HepG2 (cell line): ENCODE data around the gene RABEPK. TPM values are rescaled to one million over a fixed set of nuclear protein-coding genes. Genes with fewer than 3 reads are reported as not detected.

Source experiments
- ATAC-seq: fragments of 200-7000 bp; cut with Tn5 transposase; 3 replicates; pipeline ENCODE4 v1.9.1; 2020; ENCODE audit warnings: mild to moderate bottlenecking, moderate library complexity
- BruUV-seq: library from RNA; stranded (reverse); fragments of 400-500 nt; replicated peaks from 2 replicates; lab custom pipeline; 2021; lab: Mats Ljungman, UMichigan
- CTCF ChIA-PET: fragments of 300-600 bp; formaldehyde crosslinking; extraction: SDS; loops from one replicate; lab custom pipeline; 2021; ENCODE audit warnings: low total read pairs, inconsistent platforms, low intra/inter-chr PET ratio; lab: Yijun Ruan, JAX
- POLR2A ChIA-PET: fragments of 350-600 bp; sonication (Branson Sonifier 250); formaldehyde crosslinking; loops from one replicate; lab custom pipeline; 2020; ENCODE audit warnings: antibody characterized with exemption, inconsistent platforms; lab: Yijun Ruan, JAX
- DNase-seq: peaks from one replicate; pipeline ENCODE4 v3.0.0-alpha.2; 2015; ENCODE audit warnings: low spot score
- FAIRE-seq: peaks from 3 replicates; lab custom pipeline; 2011; peaks lifted over from hg19 to GRCh38; lab: Jason Lieb, UNC
- H2AFZ ChIP-seq: one replicate; pipeline ENCODE4 v1.6.1; 2011; ENCODE audit warnings: low read length, inconsistent platforms
- H3K27ac ChIP-seq: fragments of 300-600 bp; 3 replicates; pipeline ENCODE4 v1.8.0; 2011; ENCODE audit warnings: mixed run types, mild to moderate bottlenecking, mixed read lengths, low read length, inconsistent platforms; ENCODE audit not compliant: insufficient read depth; ENCODE audit errors: extremely low read length
- H3K27me3 ChIP-seq, 2 experiments: fragments of 200-600 bp in 1 of 2; 2 replicates in 1 of 2; 3 replicates in 1 of 2; pipeline versions ENCODE4 v1.6.0 to v1.8.0; 2011; ENCODE audit warnings: low read length in 2 of 2, mild to moderate bottlenecking in 2 of 2, moderate library complexity in 2 of 2, inconsistent platforms in 1 of 2; ENCODE audit not compliant: insufficient read depth in 2 of 2, control insufficient read depth in 1 of 2
- H3K36me3 ChIP-seq, 2 experiments: fragments of 200-600 bp in 1 of 2; replicated peaks in 1 of 2; 2 replicates in 1 of 2; 3 replicates in 1 of 2; pipeline versions ENCODE4 v1.5.1 to v1.8.0; 2011; ENCODE audit warnings: low read length in 2 of 2, inconsistent platforms in 1 of 2; ENCODE audit not compliant: insufficient read depth in 2 of 2, control insufficient read depth in 1 of 2
- H3K4me1 ChIP-seq: 2 replicates; pipeline ENCODE4 v1.5.1; 2012; ENCODE audit warnings: low read length, inconsistent platforms; ENCODE audit not compliant: insufficient read depth
- H3K4me2 ChIP-seq: 2 replicates; pipeline ENCODE4 v1.6.0; 2011; ENCODE audit warnings: low read depth, low read length, inconsistent platforms
- H3K4me3 ChIP-seq, 3 experiments: fragments of 200-600 bp in 1 of 3; sonication (generic), shearing (Covaris generic) in 1 of 3; replicated peaks in 1 of 3; 2 replicates each; pipeline ENCODE4 v1.5.1; 2011 to 2016; ENCODE audit warnings: low read length in 3 of 3, inconsistent platforms in 2 of 3, low read depth in 2 of 3, mild to moderate bottlenecking in 2 of 3, control low read depth in 1 of 3, mixed read lengths in 1 of 3; ENCODE audit not compliant: insufficient read depth in 1 of 3
- H3K79me2 ChIP-seq: one replicate; pipeline ENCODE4 v1.6.1; 2011; ENCODE audit warnings: low read length, inconsistent platforms; ENCODE audit not compliant: insufficient read depth
- H3K9ac ChIP-seq: 2 replicates; pipeline ENCODE4 v1.6.0; 2011; ENCODE audit warnings: mild to moderate bottlenecking, low read depth, low read length, inconsistent platforms; ENCODE audit not compliant: insufficient read depth
- H3K9me3 ChIP-seq: 2 replicates; pipeline ENCODE4 v1.5.1; 2012; ENCODE audit warnings: mild to moderate bottlenecking, low read length
- H4K20me1 ChIP-seq: 2 replicates; pipeline ENCODE4 v1.6.0; 2011; ENCODE audit warnings: inconsistent platforms, mild to moderate bottlenecking, low read length, moderate library complexity; ENCODE audit not compliant: insufficient read depth
- ATF2 ChIP-seq: sonication (generic); formaldehyde crosslinking; IDR thresholded peaks from 2 replicates; pipeline ENCODE4 v1.4.0; 2020; ENCODE audit warnings: missing genetic modification reagents
- DNMT1 ChIP-seq: sonication (generic); formaldehyde crosslinking; IDR thresholded peaks from 2 replicates; pipeline ENCODE4 v1.5.1; 2020; ENCODE audit warnings: mild to moderate bottlenecking, missing genetic modification reagents
- FOXO4 ChIP-seq: sonication (generic); formaldehyde crosslinking; conservative IDR thresholded peaks from 2 replicates; pipeline ENCODE4 v1.8.1; 2023; ENCODE audit warnings: missing genetic modification reagents
- HNRNPUL1 ChIP-seq: fragments of 200-400 bp; formaldehyde crosslinking; IDR thresholded peaks from 2 replicates; pipeline ENCODE4 v1.6.1; 2017; ENCODE audit warnings: low read depth, mild to moderate bottlenecking, low read length, moderate library complexity
- IRF9 ChIP-seq: sonication (generic); formaldehyde crosslinking; IDR thresholded peaks from 2 replicates; pipeline ENCODE4 v1.8.0; 2022; ENCODE audit warnings: missing genetic modification reagents, mild to moderate bottlenecking, borderline replicate concordance
- MYC ChIP-seq: sonication (generic); formaldehyde crosslinking; IDR thresholded peaks from 2 replicates; pipeline ENCODE4 v1.9.0; 2021; ENCODE audit warnings: missing genetic modification reagents, borderline replicate concordance
- NFE2 ChIP-seq: sonication (generic); formaldehyde crosslinking; IDR thresholded peaks from 2 replicates; pipeline ENCODE4 v1.4.0; 2020; ENCODE audit warnings: missing genetic modification reagents
- PAF1 ChIP-seq: IDR thresholded peaks from 2 replicates; pipeline ENCODE4 v1.6.1; 2016; ENCODE audit warnings: missing genetic modification reagents, missing compliant biosample characterization
- REXO4 ChIP-seq: sonication (generic); formaldehyde crosslinking; IDR thresholded peaks from 2 replicates; pipeline ENCODE4 v1.8.0; 2022; ENCODE audit warnings: missing genetic modification reagents, mild to moderate bottlenecking, borderline replicate concordance
- TAF1 ChIP-seq: sonication (generic); formaldehyde crosslinking; IDR thresholded peaks from 2 replicates; pipeline ENCODE4 v1.4.0; 2020; ENCODE audit warnings: missing genetic modification reagents
- TFAP4 ChIP-seq: sonication (generic); IDR thresholded peaks from 2 replicates; pipeline ENCODE4 v1.6.1; 2016; ENCODE audit warnings: low read depth, borderline replicate concordance
- ZNF839 ChIP-seq: sonication (generic); formaldehyde crosslinking; IDR thresholded peaks from 2 replicates; pipeline ENCODE4 v1.4.0; 2020; ENCODE audit warnings: missing genetic modification reagents, mild to moderate bottlenecking, borderline replicate concordance
- WGBS: methylation state at CpG from one replicate; pipeline ENCODE4 v1.1.6; 2017; ENCODE audit warnings: low lambda C conversion rate; 5-methylcytosine and 5-hydroxymethylcytosine counted together
- in situ Hi-C: cut with HindIII; loops from 2 replicates; pipeline ENCODE4 v1.10.0; 2017; ENCODE audit warnings: low pct_unique_long_range_greater_than_20kb; ENCODE audit not compliant: extremely low pct_ligation_motif_present
- intact Hi-C: fragments of 100-400 bp; cut with micrococcal nuclease; formaldehyde crosslinking; loops from one replicate; pipeline ENCODE4 v1.10.0; 2022; ENCODE audit not compliant: unreplicated experiment
- polyA plus RNA-seq, 8 experiments: library from polyadenylated mRNA; depleted of rRNA in 3 of 8; stranded (reverse) in 7 of 8; unstranded in 1 of 8; fragments of >200 nt; fragmentation: Illumina TruSeq in 4 of 8; extraction: Trizol in 4 of 8; gene quantifications; 2 replicates each; pipeline versions ENCODE4 v1.2.1 to v1.2.3, GENCODE V29; 2011 to 2016; ENCODE audit warnings: low read depth in 4 of 8, missing spikeins in 1 of 8, mixed read lengths in 1 of 8; ENCODE audit not compliant: insufficient read depth in 1 of 8
- total RNA-seq, 5 experiments: library from RNA; depleted of rRNA; stranded (reverse); fragments of >200 nt; fragmentation: Illumina TruSeq; extraction: Trizol; gene quantifications; 2 replicates each; pipeline ENCODE4 v1.2.3, GENCODE V29; 2016; ENCODE audit warnings: low read depth in 1 of 5
- TF ChIP-seq, protein P1 (sequence below): sonication (generic); formaldehyde crosslinking; IDR thresholded peaks from 2 replicates; pipeline ENCODE4 v1.5.0; 2020; ENCODE audit warnings: missing genetic modification reagents, mild to moderate bottlenecking, borderline replicate concordance

Gene RABEPK
- total and polyA plus RNA-seq, 2 of the 13 experiments (the other 11 are each of a cell fraction or from before 2014, with no cell fraction given), result 75.5 to 90.0 TPM

- TF ChIP-seq ATF2 (CRISPR knock-in tag) (no peak), PAF1 (CRISPR knock-in tag) (no peak), REXO4 (CRISPR knock-in tag) (no peak), FOXO4 (CRISPR knock-in tag) (no peak)
These were observed 28.1 kb upstream of the RABEPK start (continued) for GRCh38 chr9:125172031-125172755.

- H3K9me3 ChIP-seq, result no peaks in the 10 kb centered on the region
- H3K4me2 ChIP-seq, result no peak overlapping the region
- 99% methylated on average over 3 of the region's 3 CpGs for WGBS
- no peak for FAIRE-seq
- no peak overlapping the region for H3K4me3 ChIP-seq
- no peaks in the 10 kb centered on the region for H4K20me1 ChIP-seq
- DNase-seq, result no peak
- no peak overlapping the region for H3K9ac ChIP-seq
- POLR2A ChIA-PET, result no interaction called here
- peaks cover 0 to 4% of the 10 kb centered on the region in 2 experiments; a peak in 1 of 5 replicates for H3K36me3 ChIP-seq
- peaks cover 58% of the 10 kb centered on the region for H3K79me2 ChIP-seq
- CTCF ChIA-PET, result no interaction called here
- no peaks in the 10 kb centered on the region for H3K27me3 ChIP-seq
- no TSS peak for BruUV-seq
- H3K4me1 ChIP-seq, result peaks cover 10% of the 10 kb centered on the region
- no peak for ATAC-seq
- no peak overlapping the region for H2AFZ ChIP-seq
- intact Hi-C loops, result no loop called here
- H3K27ac ChIP-seq, result no peak overlapping the region
- in situ Hi-C loops, result no loop called here
- TF ChIP-seq MYC (CRISPR knock-in tag) (no peak), TAF1 (CRISPR knock-in tag) (no peak), HNRNPUL1 (no peak), IRF9 (CRISPR knock-in tag) (no peak), NFE2 (CRISPR knock-in tag) (no peak), ZNF839 (CRISPR knock-in tag) (no peak), DNMT1 (CRISPR knock-in tag) (no peak), TFAP4 (no peak)
- TF ChIP-seq, protein P1, sequence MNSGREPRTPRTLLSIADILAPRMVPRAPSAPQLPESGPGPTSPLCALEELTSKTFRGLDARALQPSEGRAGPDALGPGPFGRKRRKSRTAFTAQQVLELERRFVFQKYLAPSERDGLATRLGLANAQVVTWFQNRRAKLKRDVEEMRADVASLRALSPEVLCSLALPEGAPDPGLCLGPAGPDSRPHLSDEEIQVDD (CRISPR knock-in tag), result no peak
These were observed 23.7 kb upstream of the RABEPK start for GRCh38 chr9:125176636-125177035.
